ENCODE results near the gene KRT26. TPM values are rescaled to one million over a fixed set of nuclear protein-coding genes. Genes with fewer than 3 reads are reported as not detected.

Gene KRT26
- total RNA-seq, 1 donor, result not detected

- no peak for DNase-seq (ENCODE audit: low read depth)
- no peak for TF ChIP-seq CTCF (IDR thresholded peaks at IDR 0.05; ENCODE audit: insufficient read depth, low read length)
Measured at GRCh38 chr17:40782450-40782849, 10.4 kb upstream of the KRT26 start, which contains the start of gene KRT27. KRT27 (minus strand) TSS chr17:40782550; CDS start chr17:40782493, 57 bp downstream.

DNA sequence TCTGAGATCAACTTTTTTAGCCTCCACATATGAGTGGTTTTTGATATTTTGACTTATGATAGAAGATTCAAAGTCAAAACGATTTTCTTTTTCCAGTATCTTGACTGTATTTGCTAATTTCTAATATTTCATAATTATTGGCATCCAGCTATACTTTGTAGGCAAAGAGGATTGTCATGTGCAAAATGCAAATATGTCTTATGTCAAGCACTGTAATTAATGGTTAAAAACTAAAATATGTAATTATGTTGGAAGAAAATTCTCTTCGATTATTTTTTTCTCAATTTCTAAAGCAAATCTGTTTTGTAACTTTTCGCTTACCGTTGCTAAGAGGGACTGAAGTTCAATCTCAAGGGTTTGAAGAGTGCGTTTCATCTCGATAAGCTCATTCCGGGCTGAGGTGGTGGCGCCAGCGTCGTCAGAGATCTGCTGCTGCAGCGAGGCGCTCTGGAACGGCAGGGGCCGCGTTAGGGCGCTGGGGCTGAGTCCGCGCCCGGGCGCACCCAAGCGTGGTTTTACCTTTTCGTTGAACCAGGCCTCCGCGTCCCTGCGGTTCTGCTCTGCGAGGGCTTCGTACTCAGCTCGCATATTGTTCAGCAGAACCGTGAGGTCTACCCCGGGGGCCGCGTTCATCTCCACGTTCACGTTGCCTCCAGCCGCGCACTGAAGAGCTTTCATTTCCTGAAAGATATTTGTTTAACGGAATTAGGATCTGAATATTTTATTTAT lies 7.3 kb upstream of the KRT26 start:
- DNase-seq (ENCODE audit: low read depth), result no peak
- no peak for TF ChIP-seq CTCF (IDR thresholded peaks at IDR 0.05; ENCODE audit: insufficient read depth, low read length)

More at GRCh38 chr17:40782450-40782849, 10.4 kb upstream of the KRT26 start, which contains the start of gene KRT27:
- H3K4me3 ChIP-seq (ENCODE audit: low read depth, low read length), result no peak within 1 kb of the TSS

GRCh38 chr17:40778461-40778860 lies 6.5 kb upstream of the KRT26 start:
- no peak overlapping the region for H3K4me3 ChIP-seq (ENCODE audit: low read depth, low read length)
- no peak for DNase-seq (ENCODE audit: low read depth)
- no peak for TF ChIP-seq CTCF (IDR thresholded peaks at IDR 0.05; ENCODE audit: insufficient read depth, low read length)

More for the DNA sequence above, 7.3 kb upstream of the KRT26 start:
- H3K4me3 ChIP-seq (ENCODE audit: low read depth, low read length), result no peak overlapping the region

DNA sequence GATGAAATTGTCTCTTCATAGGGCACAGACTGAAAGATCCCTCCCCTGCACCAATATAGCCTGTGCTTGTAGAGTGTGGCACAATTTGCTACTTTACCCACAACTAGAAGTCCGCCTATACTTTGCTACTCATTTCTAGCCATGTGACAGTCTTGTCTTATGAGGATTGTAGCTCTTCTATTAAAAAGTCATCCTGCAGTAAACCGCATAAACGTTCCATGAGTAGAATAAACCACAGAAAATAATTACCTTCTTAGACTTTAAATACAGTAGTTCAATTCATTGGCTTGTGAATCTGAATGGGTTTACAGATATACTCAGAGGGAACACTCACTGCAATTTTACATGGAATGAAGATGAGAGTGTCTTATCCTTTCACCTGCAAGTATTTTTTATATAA lies 6.0 kb upstream of the KRT26 start:
- DNase-seq (ENCODE audit: low read depth), result no peak
- TF ChIP-seq CTCF (IDR thresholded peaks at IDR 0.05; ENCODE audit: insufficient read depth, low read length), result no peak
- no peak overlapping the region for H3K4me3 ChIP-seq (ENCODE audit: low read depth, low read length)

GRCh38 chr17:40777459-40777858 lies 5.5 kb upstream of the KRT26 start:
- H3K4me3 ChIP-seq (ENCODE audit: low read depth, low read length), result no peak overlapping the region
- no peak for TF ChIP-seq CTCF (IDR thresholded peaks at IDR 0.05; ENCODE audit: insufficient read depth, low read length)
- no peak for DNase-seq (ENCODE audit: low read depth)

GRCh38 chr17:40775945-40776344 lies 3.9 kb upstream of the KRT26 start:
- DNase-seq (ENCODE audit: low read depth), result no peak
- no peak overlapping the region for H3K4me3 ChIP-seq (ENCODE audit: low read depth, low read length)
- no peak for TF ChIP-seq CTCF (IDR thresholded peaks at IDR 0.05; ENCODE audit: insufficient read depth, low read length)

All from fibroblast of the aortic adventitia (primary cell).